Neural cell (in vitro differentiated cells): Measurements from ENCODE around the gene PTPN18. TPM values are rescaled to one million over a fixed set of nuclear protein-coding genes. Genes with fewer than 3 reads are reported as not detected.

Experiments used
- H2AFZ ChIP-seq: fragments of 200-600, 300-800 bp; sonication (generic), shearing (Covaris generic); 2 replicates; pipeline ENCODE4 v1.6.0; 2014; ENCODE audit warnings: low read depth, mild to moderate bottlenecking, antibody characterized with exemption, low read length, moderate library complexity
- H3F3A ChIP-seq: fragments of 200-600 bp; shearing (Covaris generic); 2 replicates; pipeline ENCODE4 v1.6.1; 2016; ENCODE audit warnings: mild to moderate bottlenecking, moderate library complexity, mixed read lengths, antibody characterized with exemption, low read length; ENCODE audit not compliant: insufficient read depth, poor library complexity, severe bottlenecking
- H3K27ac ChIP-seq: fragments of 200-600, 300-800 bp; sonication (generic), shearing (Covaris generic); 2 replicates; pipeline ENCODE4 v1.5.1; 2014; ENCODE audit warnings: mild to moderate bottlenecking, low read length, moderate library complexity
- H3K27me3 ChIP-seq: fragments of 300-800, 200-600 bp; sonication (generic), shearing (Covaris generic); 2 replicates; pipeline ENCODE4 v1.6.0; 2014; ENCODE audit warnings: mild to moderate bottlenecking, low read depth, low read length, moderate library complexity; ENCODE audit not compliant: insufficient read depth
- H3K36me3 ChIP-seq: fragments of 300-800, 200-600 bp; sonication (generic), shearing (Covaris generic); 2 replicates; pipeline ENCODE4 v1.5.1; 2014; ENCODE audit warnings: mild to moderate bottlenecking, antibody characterized with exemption, low read length, moderate library complexity; ENCODE audit not compliant: insufficient read depth
- H3K4me2 ChIP-seq: fragments of 300-800, 200-600 bp; sonication (generic), shearing (Covaris generic); 2 replicates; pipeline ENCODE4 v1.6.0; 2014; ENCODE audit warnings: mild to moderate bottlenecking, low read length
- H3K4me3 ChIP-seq: fragments of 300-800, 200-600 bp; sonication (generic), shearing (Covaris generic); 2 replicates; pipeline ENCODE4 v1.5.1; 2014; ENCODE audit warnings: mild to moderate bottlenecking, low read length, moderate library complexity
- H3K79me2 ChIP-seq: fragments of 200-600 bp; shearing (Covaris generic); replicated peaks from 2 replicates; pipeline ENCODE4 v1.6.0; 2014; ENCODE audit warnings: mild to moderate bottlenecking, low read length, moderate library complexity; ENCODE audit not compliant: insufficient read depth
- H3K9ac ChIP-seq: fragments of 300-800, 200-600 bp; sonication (generic), shearing (Covaris generic); 2 replicates; pipeline ENCODE4 v1.6.1; 2016; ENCODE audit warnings: mild to moderate bottlenecking, low read length, mixed read lengths
- H3K9me2 ChIP-seq: fragments of 200-600 bp; shearing (Covaris generic); 2 replicates; pipeline ENCODE4 v1.6.1; 2016; ENCODE audit warnings: mild to moderate bottlenecking, low read length, mixed read lengths; ENCODE audit not compliant: insufficient read depth
- H3K9me3 ChIP-seq: fragments of 200-600, 300-800 bp; sonication (generic), shearing (Covaris generic); 2 replicates; pipeline ENCODE4 v1.6.1; 2016; ENCODE audit warnings: mild to moderate bottlenecking, mixed run types, low read length, moderate library complexity, mixed read lengths
- H4K20me1 ChIP-seq: fragments of 200-600 bp; shearing (Covaris generic); 2 replicates; pipeline ENCODE4 v1.6.1; 2016; ENCODE audit warnings: mild to moderate bottlenecking, mixed run types; ENCODE audit not compliant: insufficient read depth
- CTCF ChIP-seq: fragments of 450-650 bp; IDR thresholded peaks from 2 replicates; pipeline ENCODE4 v1.5.1; 2014; ENCODE audit warnings: antibody characterized with exemption, mild to moderate bottlenecking, moderate library complexity; ENCODE audit not compliant: poor library complexity, severe bottlenecking
- EP300 ChIP-seq: fragments of 450-650 bp; conservative IDR thresholded peaks from 2 replicates; pipeline ENCODE4 v1.6.1; 2014; ENCODE audit warnings: antibody characterized with exemption, mild to moderate bottlenecking, moderate library complexity; ENCODE audit not compliant: poor library complexity, severe bottlenecking
- EZH2 ChIP-seq: fragments of 200-600, 300-800 bp; shearing (Covaris generic), sonication (generic); IDR thresholded peaks from 2 replicates; pipeline ENCODE4 v1.6.1; 2014; ENCODE audit warnings: antibody characterized with exemption, low read length, borderline replicate concordance, mild to moderate bottlenecking; ENCODE audit not compliant: insufficient read depth, poor library complexity, severe bottlenecking
- MXI1 ChIP-seq: fragments of 450-650 bp; conservative IDR thresholded peaks from 2 replicates; pipeline ENCODE4 v1.6.1; 2014; ENCODE audit warnings: antibody characterized with exemption, mild to moderate bottlenecking; ENCODE audit not compliant: poor library complexity, severe bottlenecking
- POLR2AphosphoS5 ChIP-seq: IDR thresholded peaks from 2 replicates; pipeline ENCODE4 v1.6.1; 2012
- RAD21 ChIP-seq: fragments of 450-650 bp; conservative IDR thresholded peaks from 2 replicates; pipeline ENCODE4 v1.6.1; 2014; ENCODE audit warnings: antibody characterized with exemption, mild to moderate bottlenecking, moderate library complexity
- REST ChIP-seq: IDR thresholded peaks from 2 replicates; pipeline ENCODE4 v1.6.1; 2012; ENCODE audit warnings: borderline replicate concordance
- SMC3 ChIP-seq: fragments of 450-650 bp; conservative IDR thresholded peaks from 2 replicates; pipeline ENCODE4 v1.6.1; 2014; ENCODE audit warnings: antibody characterized with exemption, mild to moderate bottlenecking, moderate library complexity; ENCODE audit not compliant: poor library complexity
- TAF1 ChIP-seq: IDR thresholded peaks from 2 replicates; pipeline ENCODE4 v1.6.1; 2012; ENCODE audit warnings: low read depth
- polyA plus RNA-seq: library from polyadenylated mRNA; depleted of rRNA; stranded (reverse); fragments of >200 nt; gene quantifications from 2 replicates; pipeline ENCODE4 v1.2.3, GENCODE V29; 2014

The PTPN18 gene
- polyA plus RNA-seq, 1 donor from 2014 or later: 13.3 TPM

- no peak overlapping the region for H3K4me2 ChIP-seq
- no peak overlapping the region for H3K27ac ChIP-seq
- no peak overlapping the region for H2AFZ ChIP-seq
- H3K36me3 ChIP-seq: no peaks in the 10 kb centered on the region
- H3K27me3 ChIP-seq: no peaks in the 10 kb centered on the region
- no peaks in the 10 kb centered on the region for H3F3A ChIP-seq
- no peak overlapping the region for H3K9ac ChIP-seq
- TF ChIP-seq REST: no peak
- TF ChIP-seq MXI1: no peak
- TF ChIP-seq TAF1: no peak
- no peak for TF ChIP-seq POLR2AphosphoS5
- no peak for TF ChIP-seq EZH2
- no peak for TF ChIP-seq EP300
- no peaks in the 10 kb centered on the region for H3K9me3 ChIP-seq
- no peaks in the 10 kb centered on the region for H4K20me1 ChIP-seq
- H3K79me2 ChIP-seq: no peaks in the 10 kb centered on the region
- no peaks in the 10 kb centered on the region for H3K9me2 ChIP-seq
- H3K4me3 ChIP-seq: no peak overlapping the region
These were observed 45.0 kb upstream of the PTPN18 start for GRCh38 chr2:130310881-130311280.

- Histone ChIP-seq H3K4me3 (no peak overlapping the region), H3K9me3 (no peaks in the 10 kb centered on the region), H3F3A (no peaks in the 10 kb centered on the region), H4K20me1 (no peaks in the 10 kb centered on the region), H3K27ac (no peak overlapping the region), H2AFZ (no peak overlapping the region), H3K27me3 (no peaks in the 10 kb centered on the region), H3K9ac (no peak overlapping the region), H3K79me2 (no peaks in the 10 kb centered on the region), H3K9me2 (no peaks in the 10 kb centered on the region), H3K36me3 (no peaks in the 10 kb centered on the region), H3K4me2 (no peak overlapping the region)
- no peak for TF ChIP-seq RAD21
- no peak for TF ChIP-seq MXI1
- TF ChIP-seq SMC3: no peak
- no peak for TF ChIP-seq EZH2
- no peak for TF ChIP-seq CTCF
- no peak for TF ChIP-seq TAF1
- TF ChIP-seq EP300: no peak
- TF ChIP-seq POLR2AphosphoS5: no peak
- no peak for TF ChIP-seq REST
These were observed 42.0 kb upstream of the PTPN18 start for GRCh38 chr2:130313812-130314334.
